Esophagus muscularis mucosa (tissue), 4 donors: ENCODE measurements around the gene RBM34. TPM values are rescaled to one million over a fixed set of nuclear protein-coding genes. Genes with fewer than 3 reads are reported as not detected.
"Not testable (repeated sequence)": the region's sequence is repeated elsewhere in the genome, so short reads cannot be mapped to it uniquely, and the experiment has no call there.

Experiments used
- DNase-seq: peaks from one replicate; pipeline ENCODE4 v3.0.0-alpha.2; 2017; ENCODE audit errors: extremely low spot score
- H3K27ac ChIP-seq, 4 donors: fragments of 200-600 bp; sonication (generic); replicated peaks in 1 of 4; 1 replicate in 3 of 4; 2 replicates in 1 of 4; pipeline ENCODE4 v1.5.1; 2016 to 2019; ENCODE audit warnings: mild to moderate bottlenecking in 1 of 4
- H3K27me3 ChIP-seq, 4 donors: fragments of 200-600 bp; sonication (generic); one replicate each; pipeline versions ENCODE4 v1.5.1 to v1.6.0; 2016 to 2019
- H3K36me3 ChIP-seq, 4 donors: fragments of 200-600 bp; sonication (generic); one replicate each; pipeline ENCODE4 v1.5.1; 2016 to 2019
- H3K4me1 ChIP-seq, 4 donors: fragments of 200-600 bp; sonication (generic); one replicate each; pipeline ENCODE4 v1.5.1; 2016 to 2019
- H3K4me3 ChIP-seq, 4 donors: fragments of 200-600 bp; sonication (generic); 1 replicate in 2 of 4; 2 replicates in 2 of 4; pipeline ENCODE4 v1.5.1; 2016 to 2019; ENCODE audit warnings: mild to moderate bottlenecking in 4 of 4, moderate library complexity in 1 of 4
- H3K9me3 ChIP-seq, 4 donors: fragments of 200-600 bp; sonication (generic); 1 replicate in 3 of 4; 2 replicates in 1 of 4; pipeline ENCODE4 v1.5.1; 2016 to 2019
- CTCF ChIP-seq, 3 experiments: fragments of 200-600 bp in 2 of 3; fragments of 450-650 bp in 1 of 3; sonication (generic) in 2 of 3; IDR thresholded peaks; one replicate each; pipeline ENCODE4 v1.5.1; 2017 to 2019; ENCODE audit warnings: antibody characterized with exemption in 3 of 3, mild to moderate bottlenecking in 2 of 3, moderate library complexity in 1 of 3
- EP300 ChIP-seq: sonication (generic); formaldehyde crosslinking; IDR thresholded peaks from one replicate; pipeline ENCODE4 v1.6.1; 2017; ENCODE audit warnings: antibody characterized with exemption
- POLR2A ChIP-seq: fragments of 450-650 bp; IDR thresholded peaks from one replicate; pipeline ENCODE4 v1.6.1; 2017; ENCODE audit warnings: antibody characterized with exemption, moderate library complexity, mild to moderate bottlenecking, low read depth
- POLR2AphosphoS5 ChIP-seq, 2 donors: sonication (generic); formaldehyde crosslinking; IDR thresholded peaks; one replicate each; pipeline ENCODE4 v1.6.1; 2017; ENCODE audit warnings: antibody characterized with exemption in 2 of 2
- WGBS: methylation state at CpG from one replicate; pipeline ENCODE4 v1.1.5; 2018; 5-methylcytosine and 5-hydroxymethylcytosine counted together
- intact Hi-C: fragments of 100-400 bp; cut with DNase I; formaldehyde crosslinking; loops from one replicate; pipeline ENCODE4 v1.15.1; 2023
- small RNA-seq, 3 donors: library from RNA; depleted of rRNA; stranded (forward); fragments of <200 nt; gene quantifications; one replicate each; pipeline ENCODE3, GENCODE V24; 2016
- total RNA-seq, 4 donors: library from RNA; depleted of rRNA; stranded (reverse); fragments of >200 nt; gene quantifications; one replicate each; pipeline versions ENCODE4 v1.1.0 to v1.2.1, GENCODE V29; 2016

The RBM34 gene
- total RNA-seq, 4 donors from 2014 or later: 41.9 to 57.2 (median 53.4) TPM

- 81% methylated on average over 4 of the region's 6 CpGs for WGBS
- H3K4me3 ChIP-seq: no peak overlapping the region
- DNase-seq: no peak
- peaks cover 14 to 38% (median 33%) of the 10 kb centered on the region in 4 donors for H3K4me1 ChIP-seq
- TF ChIP-seq POLR2AphosphoS5 (IDR thresholded peaks at IDR 0.05) (no peak), EP300 (no peak), CTCF (IDR thresholded peaks at IDR 0.05) (no peak), POLR2A (no peak)
- H3K36me3 ChIP-seq: no peaks in the 10 kb centered on the region
- no peak overlapping the region for H3K27ac ChIP-seq
- H3K27me3 ChIP-seq: no peaks in the 10 kb centered on the region
- no peaks in the 10 kb centered on the region for H3K9me3 ChIP-seq
- intact Hi-C loops: loop anchor here (5.0 kb wide), 2 partner anchors 491 to 601 kb away; no protein-coding TSS in a partner anchor
Observed at GRCh38 chr1:235088430-235088829, 72.6 kb downstream of the RBM34 start.

- no peak overlapping the region for H3K27ac ChIP-seq
- no peak for DNase-seq
- H3K4me3 ChIP-seq: no peak overlapping the region
- WGBS: 96% methylated on average over 6 of the region's 6 CpGs
- H3K36me3 ChIP-seq: no peaks in the 10 kb centered on the region
- intact Hi-C loops: loop anchor here (5.0 kb wide), 2 partner anchors 491 to 601 kb away; no protein-coding TSS in a partner anchor
- H3K4me1 ChIP-seq: peaks cover 14 to 38% (median 33%) of the 10 kb centered on the region in 4 donors
- TF ChIP-seq POLR2A: no peak
- no peaks in the 10 kb centered on the region for H3K27me3 ChIP-seq
- H3K9me3 ChIP-seq: no peaks in the 10 kb centered on the region
Observed at GRCh38 chr1:235087906-235088305, 73.1 kb downstream of the RBM34 start.

GRCh38 chr1:235085411-235086117, 75.5 kb downstream of the RBM34 start:
- DNase-seq, H3K4me3 ChIP-seq, H3K27me3 ChIP-seq, H3K36me3 ChIP-seq, H3K9me3 ChIP-seq: not testable (repeated sequence)
- 90% methylated on average over 12 of the region's 12 CpGs for WGBS
- intact Hi-C loops: loop anchor here (2.0 to 5.0 kb wide), 4 partner anchors 363 to 598 kb away; no protein-coding TSS in a partner anchor
- peak overlapping the region in 2 of 4 donors; percentile 23 to 95 for H3K27ac ChIP-seq
- H3K4me1 ChIP-seq: peaks cover 22 to 37% (median 31%) of the 10 kb centered on the region in 4 donors

Small RNA genes lying within 50 kb of the gene (small RNA-seq; reads per million reads assigned to genes)
- gene AL732292.1: 0 reads per million in 3 donors
- 0 reads per million in 3 donors for gene MIR4753
- 2.6 to 3.6 (median 3.0) reads per million in 3 donors for gene SNORA14B

Other genes with a start within 250 kb of the RBM34 start
- gene TOMM20, start 32.4 kb downstream of the RBM34 start, total RNA-seq: 10 to 100 TPM; 59.7 to 94.3 (median 86.3) TPM
- 10 to 100 TPM; 23.0 to 38.2 (median 29.2) TPM for gene ARID4B, start 166.9 kb upstream of the RBM34 start, total RNA-seq
- gene GGPS1, start 167.3 kb upstream of the RBM34 start, total RNA-seq: 10 to 100 TPM; 25.7 to 30.5 (median 28.7) TPM
- gene TBCE, start 206.2 kb upstream of the RBM34 start, total RNA-seq: 10 to 100 TPM; 10.6 to 21.6 (median 15.3) TPM